ENCODE data around the gene SMAD6. TPM values are rescaled to one million over a fixed set of nuclear protein-coding genes. Genes with fewer than 3 reads are reported as not detected.

Gene SMAD6
- total and polyA plus RNA-seq, 5 donors from 2014 or later, result 0.27 TPM; not detected in 4

GRCh38 chr15:66796343-66796742 is 94.3 kb downstream of the SMAD6 start:
- ATAC-seq (ENCODE audit: low read depth in 2 of 2) (no peak), DNase-seq (no peak)
- Histone ChIP-seq H3K9me3 (ENCODE audit: control insufficient read depth in 2 of 2, low read length in 2 of 2) (no peaks in the 10 kb centered on the region), H3K36me3 (ENCODE audit: control insufficient read depth, insufficient read depth, low read length) (no peaks in the 10 kb centered on the region), H3K27ac (ENCODE audit: insufficient read depth, low read length, poor library complexity, severe bottlenecking) (no peak overlapping the region), H3K4me1 (ENCODE audit: control insufficient read depth, insufficient read depth, low read length, poor library complexity, severe bottlenecking) (no peaks in the 10 kb centered on the region), H3K4me3 (ENCODE audit: low read depth, low read length) (no peak overlapping the region), H3K27me3 (ENCODE audit: control insufficient read depth, insufficient read depth, low read length) (no peaks in the 10 kb centered on the region)
- H3K27ac Mint-ChIP-seq, result no peak overlapping the region
- H3K4me3 Mint-ChIP-seq, result no peak overlapping the region
- H3K9me3 Mint-ChIP-seq, result no peaks in the 10 kb centered on the region
- no peaks in the 10 kb centered on the region for H3K4me1 Mint-ChIP-seq
- peaks cover 4% of the 10 kb centered on the region for H3K27me3 Mint-ChIP-seq
- H3K36me3 Mint-ChIP-seq, result no peaks in the 10 kb centered on the region

GRCh38 chr15:66797921-66798320 is 95.9 kb downstream of the SMAD6 start:
- ATAC-seq (ENCODE audit: low read depth in 2 of 2) (no peak), DNase-seq (no peak)
- H3K27ac ChIP-seq (ENCODE audit: insufficient read depth, low read length, poor library complexity, severe bottlenecking), result no peak overlapping the region
- H3K36me3 ChIP-seq (ENCODE audit: control insufficient read depth, insufficient read depth, low read length), result no peaks in the 10 kb centered on the region
- H3K9me3 Mint-ChIP-seq, result no peaks in the 10 kb centered on the region
- H3K4me3 ChIP-seq (ENCODE audit: low read depth, low read length), result no peak overlapping the region
- no peaks in the 10 kb centered on the region for H3K9me3 ChIP-seq (ENCODE audit: control insufficient read depth in 2 of 2, low read length in 2 of 2)
- peaks cover 4% of the 10 kb centered on the region for H3K27me3 Mint-ChIP-seq
- no peak overlapping the region for H3K4me3 Mint-ChIP-seq
- H3K27me3 ChIP-seq (ENCODE audit: control insufficient read depth, insufficient read depth, low read length), result no peaks in the 10 kb centered on the region
- H3K27ac Mint-ChIP-seq, result no peak overlapping the region
- no peaks in the 10 kb centered on the region for H3K36me3 Mint-ChIP-seq
- H3K4me1 Mint-ChIP-seq, result no peaks in the 10 kb centered on the region
- no peaks in the 10 kb centered on the region for H3K4me1 ChIP-seq (ENCODE audit: control insufficient read depth, insufficient read depth, low read length, poor library complexity, severe bottlenecking)

- Mint-ChIP-seq H3K9me3 (no peaks in the 10 kb centered on the region), H3K27ac (no peak overlapping the region), H3K27me3 (peaks cover 4% of the 10 kb centered on the region), H3K4me1 (no peaks in the 10 kb centered on the region), H3K4me3 (no peak overlapping the region), H3K36me3 (no peaks in the 10 kb centered on the region)
- no peak for DNase-seq
- no peaks in the 10 kb centered on the region for H3K27me3 ChIP-seq (ENCODE audit: control insufficient read depth, insufficient read depth, low read length)
- no peak overlapping the region for H3K4me3 ChIP-seq (ENCODE audit: low read depth, low read length)
- ATAC-seq (ENCODE audit: low read depth in 2 of 2), result no peak
- H3K4me1 ChIP-seq (ENCODE audit: control insufficient read depth, insufficient read depth, low read length, poor library complexity, severe bottlenecking), result no peaks in the 10 kb centered on the region
- H3K27ac ChIP-seq (ENCODE audit: insufficient read depth, low read length, poor library complexity, severe bottlenecking), result no peak overlapping the region
- no peaks in the 10 kb centered on the region for H3K36me3 ChIP-seq (ENCODE audit: control insufficient read depth, insufficient read depth, low read length)
- H3K9me3 ChIP-seq (ENCODE audit: control insufficient read depth in 2 of 2, low read length in 2 of 2), result no peaks in the 10 kb centered on the region
Observed at GRCh38 chr15:66798426-66799061, 96.5 kb downstream of the SMAD6 start.

GRCh38 chr15:66799242-66799641 is 97.2 kb downstream of the SMAD6 start:
- no peak for DNase-seq
- no peaks in the 10 kb centered on the region for H3K36me3 Mint-ChIP-seq
- Histone ChIP-seq H3K4me1 (ENCODE audit: control insufficient read depth, insufficient read depth, low read length, poor library complexity, severe bottlenecking) (no peaks in the 10 kb centered on the region), H3K27me3 (ENCODE audit: control insufficient read depth, insufficient read depth, low read length) (no peaks in the 10 kb centered on the region), H3K36me3 (ENCODE audit: control insufficient read depth, insufficient read depth, low read length) (no peaks in the 10 kb centered on the region), H3K27ac (ENCODE audit: insufficient read depth, low read length, poor library complexity, severe bottlenecking) (no peak overlapping the region), H3K4me3 (ENCODE audit: low read depth, low read length) (no peak overlapping the region), H3K9me3 (ENCODE audit: control insufficient read depth in 2 of 2, low read length in 2 of 2) (no peaks in the 10 kb centered on the region)
- no peaks in the 10 kb centered on the region for H3K9me3 Mint-ChIP-seq
- H3K27ac Mint-ChIP-seq, result no peak overlapping the region
- no peak overlapping the region for H3K4me3 Mint-ChIP-seq
- peaks cover 4% of the 10 kb centered on the region for H3K27me3 Mint-ChIP-seq
- ATAC-seq (ENCODE audit: low read depth in 2 of 2), result no peak
- H3K4me1 Mint-ChIP-seq, result no peaks in the 10 kb centered on the region

- no peaks in the 10 kb centered on the region for H3K4me1 Mint-ChIP-seq
Observed at GRCh38 chr15:66800584-66801235, 98.7 kb downstream of the SMAD6 start.

GRCh38 chr15:66801266-66801665 is 99.2 kb downstream of the SMAD6 start:
- Histone ChIP-seq H3K9me3 (ENCODE audit: control insufficient read depth in 2 of 2, low read length in 2 of 2) (no peaks in the 10 kb centered on the region), H3K36me3 (ENCODE audit: control insufficient read depth, insufficient read depth, low read length) (no peaks in the 10 kb centered on the region), H3K4me1 (ENCODE audit: control insufficient read depth, insufficient read depth, low read length, poor library complexity, severe bottlenecking) (no peaks in the 10 kb centered on the region), H3K4me3 (ENCODE audit: low read depth, low read length) (no peak overlapping the region), H3K27ac (ENCODE audit: insufficient read depth, low read length, poor library complexity, severe bottlenecking) (no peak overlapping the region), H3K27me3 (ENCODE audit: control insufficient read depth, insufficient read depth, low read length) (no peaks in the 10 kb centered on the region)
- DNase-seq (no peak), ATAC-seq (ENCODE audit: low read depth in 2 of 2) (no peak)
- Mint-ChIP-seq H3K36me3 (no peaks in the 10 kb centered on the region), H3K4me3 (no peak overlapping the region), H3K9me3 (no peaks in the 10 kb centered on the region), H3K27ac (no peak overlapping the region), H3K4me1 (no peaks in the 10 kb centered on the region), H3K27me3 (peaks cover 16% of the 10 kb centered on the region)

More at GRCh38 chr15:66800584-66801235, 98.7 kb downstream of the SMAD6 start:
- DNase-seq (no peak), ATAC-seq (ENCODE audit: low read depth in 2 of 2) (no peak)
- no peaks in the 10 kb centered on the region for H3K9me3 Mint-ChIP-seq
- H3K36me3 ChIP-seq (ENCODE audit: control insufficient read depth, insufficient read depth, low read length), result no peaks in the 10 kb centered on the region
- no peaks in the 10 kb centered on the region for H3K27me3 ChIP-seq (ENCODE audit: control insufficient read depth, insufficient read depth, low read length)
- H3K4me1 ChIP-seq (ENCODE audit: control insufficient read depth, insufficient read depth, low read length, poor library complexity, severe bottlenecking), result no peaks in the 10 kb centered on the region
- H3K9me3 ChIP-seq (ENCODE audit: control insufficient read depth in 2 of 2, low read length in 2 of 2), result no peaks in the 10 kb centered on the region
- H3K4me3 ChIP-seq (ENCODE audit: low read depth, low read length), result no peak overlapping the region
- no peak overlapping the region for H3K27ac Mint-ChIP-seq
- no peaks in the 10 kb centered on the region for H3K36me3 Mint-ChIP-seq
- no peak overlapping the region for H3K4me3 Mint-ChIP-seq
- H3K27me3 Mint-ChIP-seq, result peaks cover 10% of the 10 kb centered on the region
- H3K27ac ChIP-seq (ENCODE audit: insufficient read depth, low read length, poor library complexity, severe bottlenecking), result no peak overlapping the region

GRCh38 chr15:66802025-66803001 is 100.3 kb downstream of the SMAD6 start:
- Mint-ChIP-seq H3K36me3 (no peaks in the 10 kb centered on the region), H3K27ac (no peak overlapping the region), H3K9me3 (no peaks in the 10 kb centered on the region), H3K27me3 (peaks cover 16% of the 10 kb centered on the region), H3K4me1 (no peaks in the 10 kb centered on the region), H3K4me3 (no peak overlapping the region)
- Histone ChIP-seq H3K4me3 (ENCODE audit: low read depth, low read length) (no peak overlapping the region), H3K4me1 (ENCODE audit: control insufficient read depth, insufficient read depth, low read length, poor library complexity, severe bottlenecking) (no peaks in the 10 kb centered on the region), H3K27me3 (ENCODE audit: control insufficient read depth, insufficient read depth, low read length) (no peaks in the 10 kb centered on the region), H3K36me3 (ENCODE audit: control insufficient read depth, insufficient read depth, low read length) (no peaks in the 10 kb centered on the region), H3K9me3 (ENCODE audit: control insufficient read depth in 2 of 2, low read length in 2 of 2) (no peaks in the 10 kb centered on the region), H3K27ac (ENCODE audit: insufficient read depth, low read length, poor library complexity, severe bottlenecking) (no peak overlapping the region)
- no peak for DNase-seq
- ATAC-seq (ENCODE audit: low read depth in 2 of 2), result no peak

Data from CD4-positive, CD25-positive, alpha-beta regulatory T cell (primary cell).